K562 (cell line): ENCODE measurements around the gene ANXA7. TPM values are rescaled to one million over a fixed set of nuclear protein-coding genes. Genes with fewer than 3 reads are reported as not detected.

Source experiments
- C11orf30 ChIP-seq: fragments of 450-650 bp; IDR thresholded peaks from 2 replicates; pipeline ENCODE4 v1.6.1; 2016; ENCODE audit warnings: low read depth, mild to moderate bottlenecking
- CBFB ChIP-seq: sonication (generic); formaldehyde crosslinking; IDR thresholded peaks from 2 replicates; pipeline ENCODE4 v1.4.0; 2020; ENCODE audit warnings: mild to moderate bottlenecking, missing genetic modification reagents
- CTCF ChIP-seq, 3 experiments: IDR thresholded peaks in 2 of 3; conservative IDR thresholded peaks in 1 of 3; 2 replicates each; pipeline ENCODE4 v1.5.1; 2011 to 2012; ENCODE audit warnings: low read length in 3 of 3, mild to moderate bottlenecking in 3 of 3, control low read depth in 2 of 3, improper control_type of control experiment in 1 of 3, inconsistent platforms in 1 of 3, low read depth in 1 of 3, mixed read lengths in 1 of 3, moderate library complexity in 1 of 3; ENCODE audit not compliant: insufficient read depth in 2 of 3
- CUX1 ChIP-seq: fragments of 200-800 bp; sonication (Bioruptor generic); IDR thresholded peaks from 2 replicates; pipeline ENCODE4 v1.6.1; 2016; ENCODE audit warnings: missing genetic modification characterization, missing compliant biosample characterization
- DPF2 ChIP-seq: fragments of 450-650 bp; IDR thresholded peaks from 2 replicates; pipeline ENCODE4 v1.6.1; 2016
- HNRNPK ChIP-seq: fragments of 200-400 bp; formaldehyde crosslinking; IDR thresholded peaks from one replicate; pipeline ENCODE4 v1.6.1; 2018; ENCODE audit warnings: mild to moderate bottlenecking, low read depth, low read length; ENCODE audit not compliant: poor library complexity, severe bottlenecking
- HOMEZ ChIP-seq: fragments of 250-450 bp; sonication (Bioruptor Pico); IDR thresholded peaks from 2 replicates; pipeline ENCODE4 v1.4.0; 2020; ENCODE audit warnings: mild to moderate bottlenecking, moderate library complexity
- JUN ChIP-seq, 2 experiments: sonication (generic) in 1 of 2; formaldehyde crosslinking in 1 of 2; IDR thresholded peaks; 2 replicates each; pipeline versions ENCODE4 v1.6.1 to v1.8.0; 2012 to 2022; ENCODE audit warnings: borderline replicate concordance in 2 of 2, mild to moderate bottlenecking in 2 of 2, improper control_type of control experiment in 1 of 2, low read depth in 1 of 2, low read length in 1 of 2, missing genetic modification reagents in 1 of 2
- MCM5 ChIP-seq: fragments of 450-650 bp; IDR thresholded peaks from 2 replicates; pipeline ENCODE4 v1.6.1; 2016; ENCODE audit warnings: low read depth
- NCOA6 ChIP-seq: fragments of 450-650 bp; IDR thresholded peaks from 2 replicates; pipeline ENCODE4 v1.6.1; 2017; ENCODE audit warnings: mild to moderate bottlenecking
- NFE2L1 ChIP-seq: fragments of 450-650 bp; IDR thresholded peaks from 2 replicates; pipeline ENCODE4 v1.6.1; 2016; ENCODE audit warnings: missing genetic modification characterization, low read depth, mild to moderate bottlenecking, missing compliant biosample characterization, moderate library complexity, borderline replicate concordance
- PHF20 ChIP-seq: fragments of 450-650 bp; IDR thresholded peaks from 2 replicates; pipeline ENCODE4 v1.6.1; 2018; ENCODE audit not compliant: partially characterized antibody
- RAD51 ChIP-seq: fragments of 450-650 bp; IDR thresholded peaks from 2 replicates; pipeline ENCODE4 v1.7.1; 2016; ENCODE audit warnings: low read depth, mild to moderate bottlenecking, borderline replicate concordance
- TAF7 ChIP-seq: fragments of 450-650 bp; IDR thresholded peaks from 2 replicates; pipeline ENCODE4 v1.6.1; 2016; ENCODE audit warnings: missing genetic modification characterization, missing compliant biosample characterization
- XRCC5 ChIP-seq: fragments of 200-400 bp; formaldehyde crosslinking; IDR thresholded peaks from 2 replicates; pipeline ENCODE4 v1.6.1; 2017; ENCODE audit warnings: low read depth, mild to moderate bottlenecking, low read length
- ZNF239 ChIP-seq: fragments of 250-450 bp; sonication (Bioruptor Pico); IDR thresholded peaks from 2 replicates; pipeline ENCODE4 v1.4.0; 2020; ENCODE audit warnings: mild to moderate bottlenecking
- ZNF324 ChIP-seq: fragments of 250-450 bp; sonication (Bioruptor Pico); IDR thresholded peaks from 2 replicates; pipeline ENCODE4 v1.4.0; 2020; ENCODE audit warnings: mild to moderate bottlenecking
- ZNF696 ChIP-seq: fragments of 250-450 bp; sonication (Bioruptor Pico); conservative IDR thresholded peaks from 2 replicates; pipeline ENCODE4 v1.4.0; 2020; ENCODE audit warnings: mild to moderate bottlenecking, moderate library complexity
- polyA plus RNA-seq, 8 experiments: library from polyadenylated mRNA; depleted of rRNA in 4 of 8; stranded (reverse) in 5 of 8; unstranded in 3 of 8; fragments of >200 nt; fragmentation: Nextera tagmentation in 2 of 8; fragmentation: Illumina TruSeq in 1 of 8; extraction: Ambion mirVana in 2 of 8; extraction: Trizol in 1 of 8; gene quantifications; 2 replicates each; pipeline versions ENCODE4 v1.2.1 to v1.2.3, GENCODE V29; 2011 to 2014; ENCODE audit warnings: inconsistent platforms in 1 of 8, missing spikeins in 1 of 8
- total RNA-seq, 7 experiments: library from RNA; depleted of rRNA in 6 of 7; stranded (reverse); fragments of >200 nt in 6 of 7; fragmentation: Illumina TruSeq in 2 of 7; extraction: Trizol in 2 of 7; gene quantifications; 2 replicates each; pipeline versions ENCODE4 v1.2.1 to v1.2.3, GENCODE V29; 2011 to 2021; ENCODE audit warnings: low replicate concordance in 1 of 7

The ANXA7 gene
- total and polyA plus RNA-seq, 9 of the 15 experiments (the other 6 are each of a cell fraction or from before 2014, with no cell fraction given) = 81.6 to 157 (median 122) TPM

- TF ChIP-seq C11orf30 = peak; percentile 67
- TF ChIP-seq RAD51 = no peak
- TF ChIP-seq TAF7 (tag) = no peak
- no peak for TF ChIP-seq CUX1 (CRISPR knock-in tag)
- no peak for TF ChIP-seq CBFB (CRISPR knock-in tag)
- TF ChIP-seq HOMEZ (CRISPR knock-in tag) = no peak
- no peak; the same call in 1 of the 2 replicates for TF ChIP-seq ZNF239 (CRISPR knock-in tag)
- TF ChIP-seq XRCC5 = no peak
- no peak for TF ChIP-seq CTCF (IDR thresholded peaks at IDR 0.05 in 2 of 3, conservative IDR thresholded peaks at IDR 0.05 in 1 of 3; ENCODE audit: insufficient read depth in 2 of 3, low read depth in 1 of 3, low read length in 3 of 3)
- no peak for TF ChIP-seq JUN (IDR thresholded peaks at IDR 0.05; ENCODE audit: borderline replicate concordance, low read depth, low read length)
- TF ChIP-seq JUN (CRISPR knock-in tag; IDR thresholded peaks at IDR 0.05; ENCODE audit: borderline replicate concordance) = peak; percentile 46; the same call in 1 of the 2 replicates
- TF ChIP-seq ZNF324 = 0 out of 2 replicates have a peak, but pooled peaks have one; percentile 12
- TF ChIP-seq DPF2 = peak; percentile 74
- TF ChIP-seq HNRNPK = no peak
- no peak for TF ChIP-seq ZNF696 (CRISPR knock-in tag)
- no peak for TF ChIP-seq NFE2L1 (tag)
- TF ChIP-seq PHF20 = no peak
- no peak for TF ChIP-seq NCOA6
- no peak for TF ChIP-seq MCM5
These were observed 47.2 kb downstream of the ANXA7 start (continued) for GRCh38 chr10:73366381-73367298.
